ENCODE results near the gene ARHGEF25.

The ARHGEF25 gene

DNA sequence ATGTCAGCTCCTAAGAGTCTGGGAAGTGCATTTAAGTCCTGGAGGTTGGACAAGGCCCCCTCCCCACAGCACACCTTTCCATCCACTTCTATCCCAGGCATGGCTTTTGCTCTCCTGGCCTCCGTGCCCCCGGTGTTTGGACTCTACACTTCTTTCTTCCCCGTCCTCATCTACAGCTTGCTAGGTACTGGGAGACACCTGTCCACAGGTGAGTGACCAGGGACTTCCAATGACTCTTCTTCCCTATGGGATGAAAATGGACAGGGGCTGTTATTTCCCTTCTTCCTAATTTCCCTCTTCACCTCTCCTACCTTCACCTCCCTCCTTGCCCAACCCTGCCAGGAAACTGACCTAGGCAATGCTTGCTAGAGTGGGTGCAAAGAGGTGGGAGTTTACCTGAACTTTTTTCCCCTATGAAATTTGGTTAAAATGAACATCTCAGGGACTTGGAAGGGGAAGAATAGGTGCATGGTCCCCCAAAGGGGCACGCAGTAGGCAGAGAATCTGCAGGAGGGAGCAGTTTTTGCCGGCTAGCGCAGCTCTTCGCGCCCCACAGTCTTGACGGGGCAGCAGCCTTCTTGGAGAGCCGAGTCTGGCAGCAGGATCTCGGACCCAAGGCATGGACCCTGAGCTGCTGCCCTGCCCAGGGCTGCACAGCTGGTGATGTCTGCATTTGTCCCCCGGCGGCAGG, 9.2 kb downstream of the ARHGEF25 start:
- TF ChIP-seq, protein P1, sequence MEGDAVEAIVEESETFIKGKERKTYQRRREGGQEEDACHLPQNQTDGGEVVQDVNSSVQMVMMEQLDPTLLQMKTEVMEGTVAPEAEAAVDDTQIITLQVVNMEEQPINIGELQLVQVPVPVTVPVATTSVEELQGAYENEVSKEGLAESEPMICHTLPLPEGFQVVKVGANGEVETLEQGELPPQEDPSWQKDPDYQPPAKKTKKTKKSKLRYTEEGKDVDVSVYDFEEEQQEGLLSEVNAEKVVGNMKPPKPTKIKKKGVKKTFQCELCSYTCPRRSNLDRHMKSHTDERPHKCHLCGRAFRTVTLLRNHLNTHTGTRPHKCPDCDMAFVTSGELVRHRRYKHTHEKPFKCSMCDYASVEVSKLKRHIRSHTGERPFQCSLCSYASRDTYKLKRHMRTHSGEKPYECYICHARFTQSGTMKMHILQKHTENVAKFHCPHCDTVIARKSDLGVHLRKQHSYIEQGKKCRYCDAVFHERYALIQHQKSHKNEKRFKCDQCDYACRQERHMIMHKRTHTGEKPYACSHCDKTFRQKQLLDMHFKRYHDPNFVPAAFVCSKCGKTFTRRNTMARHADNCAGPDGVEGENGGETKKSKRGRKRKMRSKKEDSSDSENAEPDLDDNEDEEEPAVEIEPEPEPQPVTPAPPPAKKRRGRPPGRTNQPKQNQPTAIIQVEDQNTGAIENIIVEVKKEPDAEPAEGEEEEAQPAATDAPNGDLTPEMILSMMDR (IDR thresholded peaks at IDR 0.05; ENCODE audit: borderline replicate concordance, insufficient read depth, low read depth, low read length) = no peak
- no peak overlapping the region for H3K4me3 ChIP-seq (ENCODE audit: low read depth, low read length)

GRCh38 chr12:57620936-57621496, 9.8 kb downstream of the ARHGEF25 start:
- TF ChIP-seq, protein P1 (IDR thresholded peaks at IDR 0.05; ENCODE audit: borderline replicate concordance, insufficient read depth, low read depth, low read length) = no peak
- no peak overlapping the region for H3K4me3 ChIP-seq (ENCODE audit: low read depth, low read length)

DNA sequence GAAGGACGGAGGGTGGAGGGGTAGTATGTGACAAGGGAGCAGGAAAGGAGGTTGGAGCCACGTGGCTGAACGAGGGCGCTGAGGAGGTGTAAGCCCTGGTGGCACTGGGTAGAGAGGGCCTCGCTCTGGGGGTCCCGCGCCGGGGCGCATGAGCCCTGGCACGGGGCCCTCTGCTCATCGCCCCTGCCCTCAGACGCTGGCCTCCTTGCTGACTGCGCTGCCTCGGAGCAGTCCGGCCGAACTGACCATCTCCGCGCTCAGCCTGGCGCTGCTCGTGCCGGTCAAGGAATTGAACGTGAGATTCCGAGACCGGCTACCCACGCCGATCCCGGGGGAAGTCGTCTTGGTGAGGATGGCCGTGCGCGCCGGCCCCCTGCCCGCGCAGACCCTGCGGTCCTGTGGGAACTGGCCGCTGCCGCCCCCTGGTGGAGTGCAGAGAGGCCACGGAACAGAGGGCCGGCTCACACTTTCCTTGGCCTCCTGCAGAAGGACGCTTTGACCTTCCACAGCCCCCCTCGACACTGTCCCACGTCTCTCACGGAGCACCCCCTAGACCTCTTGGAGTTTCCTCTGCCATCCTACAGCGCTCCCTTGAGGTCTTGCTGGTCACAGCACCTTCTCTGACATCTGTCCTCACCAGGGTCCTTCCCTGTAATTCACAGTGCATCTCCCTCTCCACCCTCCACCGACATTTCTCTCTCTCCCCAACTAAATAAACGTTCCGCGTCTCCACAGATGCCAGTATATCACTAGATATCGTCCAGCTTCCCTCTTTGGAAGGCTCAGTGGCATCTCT, 10.5 kb downstream of the ARHGEF25 start:
- TF ChIP-seq, protein P1 (IDR thresholded peaks at IDR 0.05; ENCODE audit: borderline replicate concordance, insufficient read depth, low read depth, low read length) = peak; percentile 94
- H3K4me3 ChIP-seq (ENCODE audit: low read depth, low read length) = no peak overlapping the region

DNA sequence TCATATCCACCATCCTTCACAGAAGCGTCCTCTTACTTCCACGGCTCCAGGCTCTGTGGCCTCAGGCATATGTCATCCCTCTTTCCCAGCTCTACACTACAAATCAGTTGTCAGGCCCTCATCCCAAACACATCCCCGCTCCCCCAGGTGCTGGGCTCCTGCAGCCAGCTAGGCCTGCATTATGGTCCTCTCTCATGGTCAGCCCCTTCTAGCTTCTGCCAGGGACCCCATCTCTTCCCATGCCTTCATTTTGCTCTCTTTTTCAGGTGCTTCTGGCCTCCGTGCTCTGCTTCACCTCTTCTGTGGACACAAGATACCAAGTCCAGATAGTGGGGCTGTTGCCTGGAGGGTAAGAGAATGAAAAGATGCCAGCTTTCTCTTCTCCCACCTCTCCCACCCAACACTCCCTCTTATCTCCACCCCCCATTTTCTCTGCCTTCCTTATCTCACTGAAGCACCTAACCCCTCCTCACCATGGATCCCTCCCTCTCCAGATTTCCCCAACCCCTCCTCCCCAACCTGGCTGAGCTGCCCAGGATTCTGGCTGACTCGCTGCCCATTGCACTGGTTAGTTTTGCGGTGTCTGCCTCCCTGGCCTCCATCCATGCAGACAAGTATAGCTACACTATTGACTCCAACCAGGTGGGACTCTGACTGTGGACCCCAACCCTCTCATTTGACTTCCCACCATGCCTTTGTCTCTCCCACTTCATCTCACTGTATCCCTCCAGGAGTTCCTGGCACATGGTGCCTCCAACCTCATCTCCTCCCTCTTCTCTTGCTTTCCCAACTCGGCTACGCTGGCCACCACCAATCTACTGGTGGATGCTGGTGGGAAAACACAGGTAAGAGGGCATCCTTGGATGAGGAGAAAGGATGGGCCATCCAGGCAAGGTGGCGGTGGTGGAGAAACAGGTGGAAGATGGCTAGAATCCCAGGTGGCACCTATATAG, 11.3 kb downstream of the ARHGEF25 start:
- H3K4me3 ChIP-seq (ENCODE audit: low read depth, low read length) = no peak overlapping the region
- TF ChIP-seq, protein P1 (IDR thresholded peaks at IDR 0.05; ENCODE audit: borderline replicate concordance, insufficient read depth, low read depth, low read length) = no peak

DNA sequence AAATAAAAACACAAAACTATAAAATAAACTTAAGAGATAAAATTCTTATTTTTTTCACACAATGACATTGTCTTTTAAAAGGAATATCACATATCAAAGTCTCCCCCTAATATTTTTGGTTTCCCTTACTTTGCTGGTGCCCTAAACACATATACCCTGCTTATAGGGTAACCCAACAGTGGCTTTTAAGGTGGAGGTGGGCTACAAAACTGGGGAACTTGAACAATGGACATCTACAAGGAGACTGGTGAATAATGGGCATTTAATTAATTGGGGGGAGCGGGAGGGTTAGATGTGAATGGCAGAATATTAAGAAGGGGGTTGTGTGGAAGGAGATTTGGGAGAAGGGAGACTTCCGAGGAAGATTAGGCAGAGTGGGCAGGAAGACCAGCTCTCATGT, 12.2 kb downstream of the ARHGEF25 start:
- TF ChIP-seq, protein P1 (IDR thresholded peaks at IDR 0.05; ENCODE audit: borderline replicate concordance, insufficient read depth, low read depth, low read length) = no peak

GRCh38 chr12:57623811-57624390, 12.7 kb downstream of the ARHGEF25 start:
- TF ChIP-seq, protein P1 (IDR thresholded peaks at IDR 0.05; ENCODE audit: borderline replicate concordance, insufficient read depth, low read depth, low read length) = no peak

More for the DNA sequence above, 12.2 kb downstream of the ARHGEF25 start:
- H3K4me3 ChIP-seq (ENCODE audit: low read depth, low read length) = no peak overlapping the region

More at GRCh38 chr12:57623811-57624390, 12.7 kb downstream of the ARHGEF25 start:
- no peak overlapping the region for H3K4me3 ChIP-seq (ENCODE audit: low read depth, low read length)

All from GM12875 (cell line).